Activated CD8-positive, alpha-beta memory T cell treated with anti-CD3 and anti-CD28 coated beads, Interleukin-2, amount 10 ng/mL, durations not matched to agents 7 days and 5 days (primary cell): Measurements from ENCODE around the gene AMBRA1. TPM values are rescaled to one million over a fixed set of nuclear protein-coding genes. Genes with fewer than 3 reads are reported as not detected.
A peak's percentile ranks its signal among the peaks of the same experiment; 100 is the strongest.
"Not testable (repeated sequence)": the region's sequence is repeated elsewhere in the genome, so short reads cannot be mapped to it uniquely, and the experiment has no call there.

Experiments
- ATAC-seq: fragments of 150-1000 bp; cut with Tn5 transposase; one replicate; pipeline ENCODE4 v1.10.0; 2021; ENCODE audit warnings: moderate library complexity
- CTCF ChIA-PET: fragments of 350-600 bp; sonication (Branson Sonifier 250); formaldehyde crosslinking; loops from one replicate; lab custom pipeline; 2021; ENCODE audit warnings: antibody characterized with exemption; lab: Charles Lee
- DNase-seq: peaks from one replicate; pipeline ENCODE4 v3.0.0-alpha.2; 2020
- H3K27ac Mint-ChIP-seq: one replicate; pipeline ENCODE4 v1.8.0; 2021; ENCODE audit warnings: mild to moderate bottlenecking, mixed read lengths
- H3K27me3 Mint-ChIP-seq: one replicate; pipeline ENCODE4 v1.8.0; 2021; ENCODE audit warnings: mixed read lengths
- H3K36me3 Mint-ChIP-seq: one replicate; pipeline ENCODE4 v1.8.0; 2021; ENCODE audit warnings: mild to moderate bottlenecking, mixed read lengths
- H3K4me1 Mint-ChIP-seq: one replicate; pipeline ENCODE4 v1.8.0; 2021; ENCODE audit warnings: mixed read lengths
- H3K4me3 Mint-ChIP-seq: one replicate; pipeline ENCODE4 v1.8.0; 2021; ENCODE audit warnings: mild to moderate bottlenecking, moderate library complexity, mixed read lengths
- H3K9me3 Mint-ChIP-seq: one replicate; pipeline ENCODE4 v1.8.0; 2022; ENCODE audit warnings: low read depth, mixed read lengths
- total RNA-seq, 2 experiments: library from RNA; stranded (reverse); gene quantifications; one replicate each; pipeline ENCODE4 v1.2.3, GENCODE V29; 2021

AMBRA1 gene
- total RNA-seq, 2 experiments from 2014 or later, result 36.1 to 41.9 TPM

DNA sequence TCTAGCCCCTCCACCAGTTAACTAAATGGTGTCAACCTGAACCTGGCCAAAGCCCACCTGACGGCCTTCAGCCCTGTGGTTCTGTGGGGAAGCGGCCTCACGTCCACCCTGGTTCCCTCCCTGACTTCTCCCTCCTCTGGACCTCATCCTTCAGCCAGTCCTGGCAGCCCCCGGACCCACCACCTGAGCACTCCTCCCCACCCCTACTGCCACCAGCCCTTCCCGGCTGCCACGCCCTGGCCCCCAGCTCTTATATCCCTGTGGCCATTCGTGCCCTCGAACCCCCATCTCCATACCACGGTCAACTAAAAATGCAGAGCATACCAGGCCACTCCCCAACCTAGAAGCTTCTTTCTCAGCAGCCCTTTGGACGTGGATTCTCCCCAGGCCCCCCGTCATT lies 216.5 kb downstream of the AMBRA1 start:
- Mint-ChIP-seq H3K4me3 (no peak overlapping the region), H3K27ac (no peak overlapping the region), H3K9me3 (no peaks in the 10 kb centered on the region), H3K4me1 (peaks cover 14% of the 10 kb centered on the region), H3K27me3 (peaks cover 4% of the 10 kb centered on the region), H3K36me3 (peaks cover 15% of the 10 kb centered on the region)
- CTCF ChIA-PET, result interaction anchor here (1.1 to 26.5 kb wide), 4 partner anchors 9 to 27 kb away, joined by 4 to 444 read pairs (median 14); partner anchors contain the start of gene DGKZ
- ATAC-seq, result no peak
- DNase-seq, result no peak

DNA sequence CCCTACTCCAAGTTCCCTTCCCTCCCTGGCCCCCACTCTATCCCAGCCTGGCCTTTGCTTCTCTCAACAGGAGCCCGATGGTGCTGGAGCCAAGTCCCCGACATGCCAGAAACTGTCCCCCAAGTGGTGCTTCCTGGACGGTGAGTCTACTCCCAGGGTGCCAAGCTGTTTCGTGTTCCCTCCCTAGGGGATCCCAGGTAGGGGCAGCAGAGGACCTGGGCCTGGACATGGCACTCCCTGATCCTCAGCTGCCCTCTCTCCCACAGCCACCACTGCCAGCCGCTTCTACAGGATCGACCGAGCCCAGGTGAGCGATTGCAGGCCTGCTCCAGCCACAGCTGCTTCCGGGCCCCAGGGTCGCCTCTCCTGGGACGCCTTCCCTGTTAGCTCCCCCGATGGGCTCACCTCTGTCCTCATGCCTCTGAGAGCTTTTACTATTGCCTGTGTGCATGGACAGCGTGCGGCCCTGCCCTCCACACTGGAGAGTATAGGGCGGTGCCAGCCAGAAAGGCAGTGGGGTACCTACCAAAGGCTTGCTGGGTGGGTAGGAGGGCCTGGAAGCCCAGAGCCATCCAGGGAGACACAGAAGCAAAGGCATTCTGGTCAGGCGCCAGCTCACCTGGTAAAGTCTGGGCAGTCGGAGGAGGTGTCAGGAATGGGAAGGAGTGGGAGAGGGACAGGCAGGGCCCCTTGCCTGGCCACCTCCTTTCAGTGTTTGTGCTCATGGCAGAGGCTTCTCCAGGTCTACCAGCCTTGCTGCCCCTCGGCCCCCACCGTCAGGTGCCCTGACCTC lies 217.4 kb downstream of the AMBRA1 start:
- Mint-ChIP-seq H3K4me1 (peaks cover 10% of the 10 kb centered on the region), H3K27ac (no peak overlapping the region), H3K4me3 (no peak overlapping the region), H3K9me3 (no peaks in the 10 kb centered on the region), H3K36me3 (peaks cover 16% of the 10 kb centered on the region), H3K27me3 (no peaks in the 10 kb centered on the region)
- DNase-seq, result no peak
- CTCF ChIA-PET, result interaction anchor here (1.1 to 26.5 kb wide), 3 partner anchors 11 to 26 kb away, joined by 3 to 444 read pairs (median 4); partner anchors contain the start of gene DGKZ
- no peak for ATAC-seq

DNA sequence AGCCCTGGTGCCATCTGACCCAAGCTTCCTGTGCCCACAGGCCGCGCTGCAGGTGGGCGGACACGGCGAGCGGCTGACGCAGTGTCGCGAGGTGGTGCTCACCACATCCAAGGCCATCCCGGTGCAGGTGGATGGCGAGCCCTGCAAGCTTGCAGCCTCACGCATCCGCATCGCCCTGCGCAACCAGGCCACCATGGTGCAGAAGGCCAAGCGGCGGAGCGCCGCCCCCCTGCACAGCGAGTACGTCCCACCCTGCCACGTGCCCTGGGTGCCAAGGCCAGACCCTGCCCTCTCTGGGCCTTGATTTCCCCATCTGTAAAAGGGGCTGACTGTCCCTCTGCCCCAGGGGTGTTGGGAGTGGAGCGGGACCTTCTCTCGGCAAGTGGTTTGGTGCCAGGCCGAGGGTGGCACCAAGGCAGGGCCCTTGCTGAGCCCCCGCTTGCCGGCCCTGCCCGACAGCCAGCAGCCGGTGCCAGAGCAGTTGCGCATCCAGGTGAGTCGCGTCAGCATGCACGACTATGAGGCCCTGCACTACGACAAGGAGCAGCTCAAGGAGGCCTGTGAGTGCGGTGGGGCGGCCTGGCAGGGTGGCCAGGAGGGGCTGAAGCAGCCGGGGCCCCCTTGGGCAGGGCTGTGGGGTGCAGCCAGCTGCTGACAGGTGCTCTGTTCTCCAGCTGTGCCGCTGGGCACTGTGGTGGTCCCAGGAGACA lies 218.3 kb downstream of the AMBRA1 start:
- H3K27me3 Mint-ChIP-seq, result no peaks in the 10 kb centered on the region
- peaks cover 16% of the 10 kb centered on the region for H3K36me3 Mint-ChIP-seq
- no peak overlapping the region for H3K27ac Mint-ChIP-seq
- H3K9me3 Mint-ChIP-seq, result no peaks in the 10 kb centered on the region
- CTCF ChIA-PET, result interaction anchor here (1.1 to 26.5 kb wide), 2 partner anchors 10 to 25 kb away, joined by 3 to 444 read pairs; partner anchors contain the start of gene DGKZ
- DNase-seq (no peak), ATAC-seq (no peak)
- no peak overlapping the region for H3K4me3 Mint-ChIP-seq
- peaks cover 10% of the 10 kb centered on the region for H3K4me1 Mint-ChIP-seq

DNA sequence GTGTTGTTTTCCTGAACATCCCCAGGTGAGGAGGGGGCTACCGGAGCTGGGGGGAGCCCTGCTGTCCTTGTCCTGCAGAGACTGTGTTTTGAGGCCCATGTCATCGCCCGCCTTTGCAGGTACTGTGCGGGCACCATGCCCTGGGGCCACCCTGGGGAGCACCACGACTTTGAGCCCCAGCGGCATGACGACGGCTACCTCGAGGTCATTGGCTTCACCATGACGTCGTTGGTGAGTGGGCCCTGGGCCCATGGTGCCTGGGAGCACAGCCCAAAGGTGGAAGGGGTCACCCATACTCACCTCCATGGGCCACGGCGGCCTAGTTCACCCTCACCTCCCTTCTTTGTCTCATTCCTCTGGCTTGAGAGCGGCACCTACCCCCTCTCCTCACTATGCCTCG lies 219.0 kb downstream of the AMBRA1 start:
- ATAC-seq (no peak), DNase-seq (no peak)
- Mint-ChIP-seq H3K4me1 (peaks cover 7% of the 10 kb centered on the region), H3K27me3 (no peaks in the 10 kb centered on the region), H3K9me3 (no peaks in the 10 kb centered on the region), H3K36me3 (peaks cover 19% of the 10 kb centered on the region), H3K4me3 (no peak overlapping the region), H3K27ac (no peak overlapping the region)
- CTCF ChIA-PET, result interaction anchor here (26.5 kb wide), 1 partner anchor 24 kb away, joined by 444 read pairs; the partner anchor contains the start of gene DGKZ

DNA sequence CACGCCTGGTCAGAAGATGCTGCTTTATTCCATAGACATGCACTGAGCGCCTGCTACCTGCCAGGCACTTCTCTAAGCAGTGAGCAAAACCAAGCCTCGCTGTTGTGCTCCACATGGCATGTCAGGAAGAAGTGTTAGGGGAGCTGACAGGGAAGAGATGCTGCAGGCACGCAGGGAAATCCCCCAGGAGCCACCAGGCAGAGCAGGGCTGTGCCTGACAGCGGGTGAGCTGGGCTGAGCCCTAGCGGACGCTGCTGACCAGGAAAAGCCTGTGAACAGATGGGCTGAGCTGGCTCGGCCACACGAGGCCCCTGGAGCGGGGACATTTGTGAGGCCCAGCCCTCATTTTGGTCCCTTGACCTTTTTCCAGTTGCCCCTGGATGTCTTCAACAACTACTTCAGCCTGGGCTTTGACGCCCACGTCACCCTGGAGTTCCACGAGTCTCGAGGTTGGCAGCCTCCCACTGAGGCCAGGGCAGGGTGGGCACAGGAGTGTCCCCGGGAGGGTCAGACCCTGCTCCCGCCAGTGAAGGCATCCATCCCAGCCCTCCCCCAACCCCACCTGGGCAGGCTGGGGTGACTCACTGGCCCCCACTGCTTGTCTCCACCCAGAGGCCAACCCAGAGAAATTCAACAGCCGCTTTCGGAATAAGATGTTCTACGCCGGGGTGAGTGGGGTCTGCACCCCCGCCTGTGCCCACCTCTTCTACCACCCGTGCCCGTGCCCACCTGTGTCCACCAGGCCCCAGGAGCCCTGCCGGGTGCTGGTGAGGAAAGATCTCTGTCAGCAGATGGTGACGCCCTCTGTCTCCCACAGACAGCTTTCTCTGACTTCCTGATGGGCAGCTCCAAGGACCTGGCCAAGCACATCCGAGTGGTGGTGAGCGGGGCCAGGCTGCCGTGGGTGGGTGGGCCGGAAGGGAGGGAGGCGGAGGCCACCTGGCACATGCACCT lies 219.8 kb downstream of the AMBRA1 start:
- no peaks in the 10 kb centered on the region for H3K27me3 Mint-ChIP-seq
- DNase-seq (no peak), ATAC-seq (no peak)
- peaks cover 25% of the 10 kb centered on the region for H3K36me3 Mint-ChIP-seq
- CTCF ChIA-PET, result interaction anchor here (0.7 to 26.5 kb wide), 2 partner anchors 24 to 168 kb away, joined by 3 to 444 read pairs; partner anchors contain the start of gene DGKZ
- H3K9me3 Mint-ChIP-seq, result no peaks in the 10 kb centered on the region
- no peak overlapping the region for H3K4me3 Mint-ChIP-seq
- H3K4me1 Mint-ChIP-seq, result peaks cover 8% of the 10 kb centered on the region
- no peak overlapping the region for H3K27ac Mint-ChIP-seq

DNA sequence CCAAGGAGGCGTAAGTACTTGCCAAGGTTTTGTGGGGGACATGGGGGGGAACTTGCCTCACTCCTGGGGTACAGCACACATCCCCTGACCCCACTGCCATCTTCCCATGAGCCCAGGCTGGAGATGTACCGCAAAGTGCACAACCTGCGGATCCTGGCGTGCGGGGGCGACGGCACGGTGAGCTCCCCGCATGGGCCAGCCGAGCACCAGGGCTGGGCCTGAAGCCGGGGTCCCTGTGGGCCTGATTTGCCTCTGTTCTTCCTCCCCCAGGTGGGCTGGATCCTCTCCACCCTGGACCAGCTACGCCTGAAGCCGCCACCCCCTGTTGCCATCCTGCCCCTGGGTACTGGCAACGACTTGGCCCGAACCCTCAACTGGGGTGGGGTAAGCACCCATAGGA lies 221.3 kb downstream of the AMBRA1 start:
- DNase-seq, H3K9me3 Mint-ChIP-seq, H3K4me1 Mint-ChIP-seq, H3K27ac Mint-ChIP-seq, H3K27me3 Mint-ChIP-seq, ATAC-seq, H3K4me3 Mint-ChIP-seq: not testable (repeated sequence)
- H3K36me3 Mint-ChIP-seq, result peaks cover 19% of the 10 kb centered on the region
- CTCF ChIA-PET, result interaction anchor here (0.8 to 26.5 kb wide), 2 partner anchors 17 to 22 kb away, joined by 4 to 444 read pairs; partner anchors contain the start of gene DGKZ

DNA sequence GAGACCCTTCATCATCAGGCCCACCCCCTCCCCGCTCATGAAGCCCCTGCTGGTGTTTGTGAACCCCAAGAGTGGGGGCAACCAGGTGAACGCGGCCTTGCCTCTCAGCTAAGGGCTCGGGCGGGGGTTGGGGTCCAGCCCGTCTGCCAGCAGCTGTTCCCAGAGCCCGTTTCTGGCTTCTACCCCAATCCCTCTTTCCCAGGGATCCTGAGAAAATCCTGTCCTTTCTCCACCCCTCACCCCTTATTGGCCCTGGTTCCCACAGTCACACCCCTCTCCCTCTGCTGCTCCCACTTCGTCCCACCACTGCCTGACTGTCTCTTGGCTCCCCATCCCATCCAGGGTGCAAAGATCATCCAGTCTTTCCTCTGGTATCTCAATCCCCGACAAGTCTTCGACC lies 221.7 kb downstream of the AMBRA1 start:
- CTCF ChIA-PET, result interaction anchor here (0.8 to 26.5 kb wide), 2 partner anchors 17 to 22 kb away, joined by 4 to 444 read pairs; partner anchors contain the start of gene DGKZ
- peaks cover 9% of the 10 kb centered on the region for H3K4me1 Mint-ChIP-seq
- peaks cover 15% of the 10 kb centered on the region for H3K36me3 Mint-ChIP-seq
- H3K27ac Mint-ChIP-seq, result no peak overlapping the region
- DNase-seq, result no peak
- no peaks in the 10 kb centered on the region for H3K9me3 Mint-ChIP-seq
- no peak overlapping the region for H3K4me3 Mint-ChIP-seq
- ATAC-seq, result no peak
- H3K27me3 Mint-ChIP-seq, result no peaks in the 10 kb centered on the region

DNA sequence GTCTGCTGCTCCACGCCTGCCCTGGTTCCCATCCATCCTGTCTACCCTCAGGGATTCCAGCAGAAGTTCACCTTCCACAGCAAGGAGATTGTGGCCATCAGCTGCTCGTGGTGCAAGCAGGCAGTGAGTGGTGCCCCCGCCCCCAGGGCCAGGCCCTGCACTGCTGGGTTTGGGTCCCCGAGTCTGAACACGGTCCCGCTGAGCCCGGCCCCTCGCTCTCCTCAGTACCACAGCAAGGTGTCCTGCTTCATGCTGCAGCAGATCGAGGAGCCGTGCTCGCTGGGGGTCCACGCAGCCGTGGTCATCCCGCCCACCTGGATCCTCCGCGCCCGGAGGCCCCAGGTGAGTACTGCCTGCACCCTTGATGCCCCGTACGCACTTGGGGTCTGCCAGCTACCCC lies 222.6 kb downstream of the AMBRA1 start:
- H3K27ac Mint-ChIP-seq, ATAC-seq, H3K9me3 Mint-ChIP-seq, H3K27me3 Mint-ChIP-seq, H3K4me3 Mint-ChIP-seq, DNase-seq: not testable (repeated sequence)
- peaks cover 14% of the 10 kb centered on the region for H3K36me3 Mint-ChIP-seq
- CTCF ChIA-PET, result interaction anchor here (1.0 to 26.5 kb wide), 3 partner anchors 10 to 21 kb away, joined by 3 to 444 read pairs (median 4); partner anchors contain the start of gene DGKZ
- peaks cover 11% of the 10 kb centered on the region for H3K4me1 Mint-ChIP-seq

DNA sequence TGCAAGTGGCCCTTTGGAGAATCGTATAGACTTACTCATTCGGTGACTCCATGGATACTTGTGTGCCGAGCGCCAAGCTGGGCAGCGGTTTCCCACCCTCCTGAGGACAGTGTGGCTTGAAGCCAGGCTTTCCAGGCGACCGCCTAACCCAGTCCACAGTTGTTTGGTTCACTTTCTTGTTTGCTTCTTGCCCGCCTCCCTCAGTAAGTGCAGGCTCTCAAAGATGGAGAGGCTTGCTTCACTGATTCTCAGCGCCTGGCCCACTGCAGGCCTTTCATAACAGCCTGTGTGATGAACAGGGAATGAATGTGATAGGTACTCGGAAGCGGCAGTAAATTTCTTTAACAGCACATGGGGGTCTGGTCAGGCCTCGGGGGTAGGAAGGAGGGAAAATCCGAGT lies 223.6 kb downstream of the AMBRA1 start:
- Mint-ChIP-seq H3K4me1 (peaks cover 11% of the 10 kb centered on the region), H3K27me3 (no peaks in the 10 kb centered on the region), H3K4me3 (no peak overlapping the region), H3K36me3 (peaks cover 14% of the 10 kb centered on the region), H3K27ac (no peak overlapping the region), H3K9me3 (no peaks in the 10 kb centered on the region)
- DNase-seq (no peak), ATAC-seq (no peak)
- CTCF ChIA-PET, result interaction anchor here (2.6 to 26.5 kb wide), 5 partner anchors 8 to 159 kb away, joined by 6 to 444 read pairs (median 16); partner anchors contain the start of gene DGKZ

DNA sequence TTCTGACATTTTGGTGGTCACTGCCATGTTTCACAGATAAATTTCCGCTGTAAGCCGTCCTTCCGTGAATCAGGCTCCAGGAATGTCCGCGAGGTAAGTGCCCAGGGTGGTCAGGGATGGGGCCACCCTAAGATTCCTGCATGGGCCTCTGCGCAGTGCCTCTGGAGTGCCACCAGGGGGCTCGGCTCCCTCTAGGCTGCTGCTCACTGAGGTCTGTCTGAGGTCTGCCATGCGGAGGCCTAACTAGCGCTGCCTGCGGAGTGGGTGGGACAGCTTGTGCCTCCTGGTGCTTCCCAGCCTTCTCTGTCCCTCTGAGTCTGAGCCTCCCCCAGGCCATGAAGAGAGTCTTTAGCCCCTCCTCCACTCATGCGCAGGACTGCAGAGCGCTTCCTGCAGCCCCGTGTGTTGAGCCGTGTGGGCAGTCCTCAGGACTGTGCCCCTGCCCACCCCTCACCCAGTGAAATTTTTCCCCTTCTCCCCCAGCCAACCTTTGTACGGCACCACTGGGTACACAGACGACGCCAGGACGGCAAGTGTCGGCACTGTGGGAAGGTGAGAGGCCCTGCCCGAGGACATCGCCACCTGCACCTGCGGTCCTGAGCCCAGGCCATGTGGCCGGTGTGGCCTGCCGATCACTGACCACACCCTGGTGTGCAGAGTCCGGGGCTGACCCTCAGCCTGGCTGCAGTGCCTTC lies 224.2 kb downstream of the AMBRA1 start:
- DNase-seq (peak; percentile 71), ATAC-seq (peak; percentile 63)
- Mint-ChIP-seq H3K27me3 (no peaks in the 10 kb centered on the region), H3K4me3 (no peak overlapping the region), H3K27ac (no peak overlapping the region), H3K36me3 (peaks cover 10% of the 10 kb centered on the region), H3K9me3 (no peaks in the 10 kb centered on the region), H3K4me1 (peaks cover 11% of the 10 kb centered on the region)
- CTCF ChIA-PET, result interaction anchor here (2.0 to 26.5 kb wide), 7 partner anchors 9 to 160 kb away, joined by 5 to 444 read pairs (median 10); partner anchors contain the start of gene DGKZ

DNA sequence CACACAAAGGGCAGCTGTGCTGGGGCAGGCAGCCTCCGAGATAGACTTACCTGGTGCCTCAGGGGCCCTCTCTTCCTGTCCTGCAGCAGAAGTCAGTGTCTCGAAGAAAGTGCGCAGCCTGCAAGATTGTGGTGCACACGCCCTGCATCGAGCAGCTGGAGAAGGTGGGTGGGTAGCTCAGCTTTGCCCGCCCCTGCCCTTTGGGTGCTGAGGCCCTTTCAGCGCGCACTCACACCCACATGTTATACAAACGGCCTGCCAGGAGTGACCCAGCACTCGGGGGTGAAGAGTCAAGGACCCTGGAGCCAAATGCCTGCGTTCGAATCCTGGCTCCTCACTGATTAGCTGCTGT lies 225.9 kb downstream of the AMBRA1 start:
- Mint-ChIP-seq H3K9me3 (no peaks in the 10 kb centered on the region), H3K4me1 (peaks cover 16% of the 10 kb centered on the region), H3K27me3 (no peaks in the 10 kb centered on the region), H3K27ac (peak overlapping the region; percentile 28), H3K36me3 (peaks cover 10% of the 10 kb centered on the region), H3K4me3 (no peak overlapping the region)
- DNase-seq, result no peak
- no peak for ATAC-seq
- CTCF ChIA-PET, result interaction anchor here (1.0 to 26.5 kb wide), 9 partner anchors 11 to 161 kb away, joined by 3 to 444 read pairs (median 9); partner anchors contain the start of gene DGKZ
